Stimulated activated naive CD8-positive, alpha-beta T cell treated with anti-CD3 and anti-CD28 coated beads, Interleukin-15, Interleukin-2, amounts not matched to agents 100 ng/mL and 50 ng/mL, for 24 hours (primary cell): ENCODE data around the gene LCT.

Experiments used
- H3K27ac Mint-ChIP-seq: one replicate; pipeline ENCODE4 v1.8.0; 2021; ENCODE audit warnings: mild to moderate bottlenecking, mixed read lengths
- H3K27me3 Mint-ChIP-seq: one replicate; pipeline ENCODE4 v1.8.0; 2021; ENCODE audit warnings: mixed read lengths
- H3K36me3 Mint-ChIP-seq: one replicate; pipeline ENCODE4 v1.8.0; 2021; ENCODE audit warnings: low read depth, mixed read lengths
- H3K4me1 Mint-ChIP-seq: one replicate; pipeline ENCODE4 v1.8.0; 2021; ENCODE audit warnings: low read depth, mixed read lengths
- H3K4me3 Mint-ChIP-seq: one replicate; pipeline ENCODE4 v1.8.0; 2021; ENCODE audit warnings: mild to moderate bottlenecking, mixed read lengths
- H3K9me3 Mint-ChIP-seq: one replicate; pipeline ENCODE4 v1.8.0; 2021; ENCODE audit warnings: mixed read lengths

LCT gene

DNA sequence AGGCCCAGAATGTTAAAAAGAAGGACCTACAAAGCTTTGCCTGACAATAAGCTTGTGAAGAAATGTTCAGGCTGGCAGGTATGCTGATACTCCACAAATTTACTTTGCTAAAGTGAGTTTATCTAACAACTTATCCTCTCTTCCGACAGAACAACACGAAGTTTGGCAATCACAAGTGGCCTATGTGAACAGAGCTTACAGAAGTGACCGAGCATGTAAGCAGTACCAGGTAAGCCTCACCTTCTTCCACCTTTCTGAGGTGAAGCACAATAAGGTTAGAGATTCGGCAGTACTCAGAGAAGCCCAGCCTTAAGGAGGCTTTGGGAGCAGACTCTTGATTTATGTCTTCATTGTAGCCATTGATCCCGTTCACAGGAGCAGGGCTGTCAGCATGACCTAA lies 9.0 kb upstream of the LCT start:
- Mint-ChIP-seq H3K27ac (no peak overlapping the region), H3K4me3 (no peak overlapping the region), H3K4me1 (no peaks in the 10 kb centered on the region), H3K36me3 (peaks cover 87% of the 10 kb centered on the region), H3K27me3 (no peaks in the 10 kb centered on the region), H3K9me3 (no peaks in the 10 kb centered on the region)

DNA sequence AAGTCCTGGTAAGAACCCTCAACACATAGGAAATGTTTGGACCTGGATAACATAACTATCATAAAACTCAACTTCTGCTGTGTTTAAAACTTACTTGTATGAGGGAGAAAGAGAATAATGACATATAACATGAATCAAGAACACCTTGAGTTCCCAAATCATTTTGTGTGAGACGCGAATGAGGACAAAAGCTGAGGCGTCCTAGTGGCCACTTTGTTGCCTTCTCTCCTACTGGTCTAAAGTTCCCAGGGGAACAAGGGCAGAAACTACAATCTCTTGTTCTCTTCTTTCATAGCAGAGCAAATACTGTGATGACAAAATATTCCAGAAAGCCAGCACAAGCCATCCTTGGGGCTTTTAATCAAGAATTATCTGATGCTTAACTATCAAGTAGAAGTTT lies 8.3 kb upstream of the LCT start:
- Mint-ChIP-seq H3K27me3 (no peaks in the 10 kb centered on the region), H3K9me3 (no peaks in the 10 kb centered on the region), H3K27ac (no peak overlapping the region), H3K4me3 (no peak overlapping the region), H3K36me3 (peaks cover 87% of the 10 kb centered on the region), H3K4me1 (no peaks in the 10 kb centered on the region)

- no peaks in the 10 kb centered on the region for H3K27me3 Mint-ChIP-seq
- H3K4me3 Mint-ChIP-seq, result no peak overlapping the region
- peaks cover 85% of the 10 kb centered on the region for H3K36me3 Mint-ChIP-seq
- no peaks in the 10 kb centered on the region for H3K4me1 Mint-ChIP-seq
- no peak overlapping the region for H3K27ac Mint-ChIP-seq
- H3K9me3 Mint-ChIP-seq, result no peaks in the 10 kb centered on the region
Measured at GRCh38 chr2:135844301-135844895, 7.4 kb upstream of the LCT start.

GRCh38 chr2:135843671-135844070 lies 6.7 kb upstream of the LCT start:
- Mint-ChIP-seq H3K4me1 (no peaks in the 10 kb centered on the region), H3K27me3 (no peaks in the 10 kb centered on the region), H3K4me3 (no peak overlapping the region), H3K9me3 (no peaks in the 10 kb centered on the region), H3K27ac (no peak overlapping the region), H3K36me3 (peaks cover 79% of the 10 kb centered on the region)

DNA sequence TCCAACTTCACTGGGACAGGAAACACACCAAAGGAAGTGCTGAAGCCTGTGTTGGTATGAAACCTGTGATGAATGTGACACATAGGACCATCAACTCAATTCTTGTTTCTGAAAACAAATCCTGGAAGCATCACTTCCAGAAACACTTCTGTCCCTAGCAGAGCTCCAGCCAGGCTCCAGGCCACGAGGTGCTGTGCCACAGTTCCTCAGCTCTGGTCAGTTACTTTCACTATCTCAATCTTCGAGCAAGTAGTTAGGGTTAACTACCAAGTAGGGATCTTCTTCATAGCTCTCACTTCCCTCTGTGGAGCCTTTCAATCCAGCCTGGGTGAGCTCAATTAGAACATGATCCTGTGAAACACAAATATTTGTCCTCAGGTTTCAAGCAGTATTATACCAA lies 3.6 kb upstream of the LCT start:
- Mint-ChIP-seq H3K4me1 (peaks cover 5% of the 10 kb centered on the region), H3K27ac (peak overlapping the region; percentile 34), H3K9me3 (no peaks in the 10 kb centered on the region), H3K27me3 (no peaks in the 10 kb centered on the region), H3K4me3 (no peak overlapping the region), H3K36me3 (peaks cover 66% of the 10 kb centered on the region)

- Mint-ChIP-seq H3K9me3 (no peaks in the 10 kb centered on the region), H3K4me3 (no peak overlapping the region), H3K27me3 (no peaks in the 10 kb centered on the region), H3K36me3 (peaks cover 60% of the 10 kb centered on the region), H3K27ac (no peak overlapping the region), H3K4me1 (peaks cover 6% of the 10 kb centered on the region)
Measured at GRCh38 chr2:135839713-135840112, 2.7 kb upstream of the LCT start.

DNA sequence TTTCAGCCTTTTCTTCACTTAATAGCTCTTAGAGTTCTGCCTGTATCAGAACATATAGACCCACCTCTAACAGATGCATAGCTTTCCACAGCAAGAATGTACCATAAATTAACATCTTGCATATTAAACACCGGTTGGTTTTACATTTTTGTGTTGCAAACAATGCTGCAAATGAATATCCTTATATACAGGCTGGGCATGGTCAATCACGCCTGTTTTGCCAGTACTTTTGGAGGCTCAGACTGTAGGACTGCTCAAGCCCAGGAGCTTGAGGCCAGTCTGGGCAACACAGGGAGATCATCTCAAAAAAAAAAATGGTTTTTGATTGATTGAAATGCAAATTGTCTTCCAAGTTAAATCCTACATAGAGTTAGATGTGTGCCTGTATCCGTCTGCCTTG lies 1.5 kb upstream of the LCT start:
- Mint-ChIP-seq H3K36me3 (peaks cover 48% of the 10 kb centered on the region), H3K9me3 (no peaks in the 10 kb centered on the region), H3K27me3 (no peaks in the 10 kb centered on the region), H3K4me3 (no peak overlapping the region), H3K27ac (no peak overlapping the region), H3K4me1 (peaks cover 6% of the 10 kb centered on the region)

DNA sequence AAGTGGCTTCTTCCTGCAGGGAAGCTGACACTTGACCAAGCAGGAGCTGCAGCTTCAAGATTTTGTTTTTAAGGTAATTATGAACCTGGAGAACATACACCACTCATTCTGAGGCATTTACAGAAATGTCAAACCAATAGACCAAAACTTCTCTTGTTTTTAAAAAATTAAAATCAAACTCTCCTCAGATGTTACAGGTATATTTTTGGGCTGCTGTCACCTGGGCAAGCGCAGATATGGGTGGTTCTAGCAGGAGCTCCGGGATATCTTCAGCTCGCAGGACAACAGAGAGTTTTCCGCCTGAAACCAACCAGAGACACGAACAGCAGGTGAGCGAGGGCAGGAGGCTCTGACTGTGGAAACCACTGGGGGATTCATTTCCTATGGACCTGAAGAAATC lies 4.1 kb downstream of the LCT start:
- H3K27ac Mint-ChIP-seq, result no peak overlapping the region

DNA sequence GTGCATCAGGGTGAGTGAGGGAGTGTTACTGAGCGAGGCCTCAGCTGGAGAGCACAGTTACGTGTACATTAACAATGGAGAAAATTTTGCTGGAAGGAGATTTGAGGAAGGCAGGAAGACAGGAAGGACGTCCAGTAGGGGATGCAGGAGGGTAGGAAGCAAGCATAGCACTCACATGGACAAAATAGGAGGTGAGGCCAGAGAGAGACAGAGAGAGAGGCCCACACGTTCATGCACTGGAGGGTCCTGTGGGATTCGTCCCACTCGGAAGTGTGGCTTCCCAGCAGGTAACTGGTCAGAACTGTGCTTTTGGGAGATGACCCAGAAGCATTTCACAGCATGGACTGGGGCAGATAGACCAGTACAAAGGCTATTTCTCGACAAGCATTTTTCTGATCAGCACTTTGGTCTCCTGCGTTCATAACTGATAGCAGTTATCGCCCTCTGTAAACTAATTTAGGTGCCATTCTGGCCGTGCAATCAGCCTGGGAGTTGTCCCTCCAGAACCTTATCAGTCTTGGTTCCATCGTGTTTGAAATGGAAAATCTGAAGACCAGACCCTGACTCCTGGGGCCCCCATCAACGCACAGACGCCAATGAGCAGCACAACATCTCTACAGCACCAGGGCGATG lies 5.7 kb downstream of the LCT start:
- Mint-ChIP-seq H3K4me3 (no peak overlapping the region), H3K27me3 (no peaks in the 10 kb centered on the region), H3K4me1 (peaks cover 4% of the 10 kb centered on the region), H3K27ac (no peak overlapping the region), H3K9me3 (no peaks in the 10 kb centered on the region), H3K36me3 (peaks cover 1% of the 10 kb centered on the region)

More for the DNA sequence above, 4.1 kb downstream of the LCT start:
- Mint-ChIP-seq H3K36me3 (peaks cover 6% of the 10 kb centered on the region), H3K27me3 (no peaks in the 10 kb centered on the region), H3K4me3 (no peak overlapping the region), H3K9me3 (no peaks in the 10 kb centered on the region), H3K4me1 (peaks cover 6% of the 10 kb centered on the region)

- no peak overlapping the region for H3K27ac Mint-ChIP-seq
Measured at GRCh38 chr2:135829378-135830135, 7.4 kb downstream of the LCT start.

GRCh38 chr2:135826544-135826943 lies 10.4 kb downstream of the LCT start:
- Mint-ChIP-seq H3K27me3 (no peaks in the 10 kb centered on the region), H3K9me3 (peaks cover 16% of the 10 kb centered on the region), H3K4me1 (peaks cover 8% of the 10 kb centered on the region), H3K4me3 (no peak overlapping the region), H3K27ac (no peak overlapping the region), H3K36me3 (peaks cover 18% of the 10 kb centered on the region)

More at GRCh38 chr2:135829378-135830135, 7.4 kb downstream of the LCT start:
- no peaks in the 10 kb centered on the region for H3K36me3 Mint-ChIP-seq
- no peak overlapping the region for H3K4me3 Mint-ChIP-seq
- no peaks in the 10 kb centered on the region for H3K27me3 Mint-ChIP-seq
- no peaks in the 10 kb centered on the region for H3K4me1 Mint-ChIP-seq
- H3K9me3 Mint-ChIP-seq, result no peaks in the 10 kb centered on the region

- peaks cover 18% of the 10 kb centered on the region for H3K36me3 Mint-ChIP-seq
- no peak overlapping the region for H3K4me3 Mint-ChIP-seq
- no peaks in the 10 kb centered on the region for H3K27me3 Mint-ChIP-seq
- H3K9me3 Mint-ChIP-seq, result peaks cover 16% of the 10 kb centered on the region
- no peak overlapping the region for H3K27ac Mint-ChIP-seq
- H3K4me1 Mint-ChIP-seq, result peaks cover 17% of the 10 kb centered on the region
Measured at GRCh38 chr2:135825550-135826176, 11.3 kb downstream of the LCT start.

GRCh38 chr2:135825131-135825530 lies 11.9 kb downstream of the LCT start:
- no peaks in the 10 kb centered on the region for H3K27me3 Mint-ChIP-seq
- H3K36me3 Mint-ChIP-seq, result peaks cover 18% of the 10 kb centered on the region
- H3K4me3 Mint-ChIP-seq, result no peak overlapping the region
- H3K9me3 Mint-ChIP-seq, result peaks cover 16% of the 10 kb centered on the region
- no peak overlapping the region for H3K27ac Mint-ChIP-seq
- peaks cover 22% of the 10 kb centered on the region for H3K4me1 Mint-ChIP-seq

- no peak overlapping the region for H3K27ac Mint-ChIP-seq
Measured at GRCh38 chr2:135822855-135823254, 14.1 kb downstream of the LCT start.

DNA sequence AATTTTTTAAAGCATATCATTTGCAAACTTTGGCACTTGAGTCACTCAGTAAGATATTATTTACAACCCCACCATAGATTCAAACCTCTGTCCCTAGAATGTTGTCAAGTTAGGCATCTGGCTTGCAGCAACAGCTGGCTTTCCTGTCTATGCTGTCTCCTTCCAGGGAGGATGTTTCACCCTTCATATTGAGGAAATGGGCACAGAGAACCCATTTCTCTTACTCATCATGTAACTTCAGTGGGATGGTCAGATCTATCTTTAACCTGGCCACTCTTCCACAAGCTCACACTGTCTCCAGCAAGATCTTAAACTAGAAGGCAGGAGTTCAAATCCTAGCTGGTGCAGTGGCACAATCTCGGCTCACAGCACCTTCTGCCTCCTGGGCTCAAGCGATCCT lies 15.8 kb downstream of the LCT start:
- H3K4me1 Mint-ChIP-seq, result peaks cover 50% of the 10 kb centered on the region
- no peaks in the 10 kb centered on the region for H3K27me3 Mint-ChIP-seq
- H3K4me3 Mint-ChIP-seq, result peak overlapping the region; percentile 85
- H3K27ac Mint-ChIP-seq, result peak overlapping the region; percentile 28
- H3K9me3 Mint-ChIP-seq, result peaks cover 16% of the 10 kb centered on the region
- H3K36me3 Mint-ChIP-seq, result peaks cover 18% of the 10 kb centered on the region

More at GRCh38 chr2:135822855-135823254, 14.1 kb downstream of the LCT start:
- Mint-ChIP-seq H3K36me3 (peaks cover 18% of the 10 kb centered on the region), H3K27me3 (no peaks in the 10 kb centered on the region), H3K4me1 (peaks cover 45% of the 10 kb centered on the region), H3K4me3 (no peak overlapping the region), H3K9me3 (peaks cover 16% of the 10 kb centered on the region)
